NB4 (cell line): ENCODE results near the gene SLC24A4.

Source experiments
- MYC ChIP-seq: IDR thresholded peaks from 2 replicates; pipeline ENCODE4 v1.6.1; 2011; ENCODE audit warnings: low read depth, low read length
- TF ChIP-seq, protein P1 (sequence below): IDR thresholded peaks from one replicate; pipeline ENCODE4 v1.5.1; 2012; ENCODE audit warnings: low read depth, low read length
- TF ChIP-seq, protein P2 (sequence below): IDR thresholded peaks from 2 replicates; pipeline ENCODE4 v1.6.1; 2011; ENCODE audit warnings: low read depth, low read length

DNA sequence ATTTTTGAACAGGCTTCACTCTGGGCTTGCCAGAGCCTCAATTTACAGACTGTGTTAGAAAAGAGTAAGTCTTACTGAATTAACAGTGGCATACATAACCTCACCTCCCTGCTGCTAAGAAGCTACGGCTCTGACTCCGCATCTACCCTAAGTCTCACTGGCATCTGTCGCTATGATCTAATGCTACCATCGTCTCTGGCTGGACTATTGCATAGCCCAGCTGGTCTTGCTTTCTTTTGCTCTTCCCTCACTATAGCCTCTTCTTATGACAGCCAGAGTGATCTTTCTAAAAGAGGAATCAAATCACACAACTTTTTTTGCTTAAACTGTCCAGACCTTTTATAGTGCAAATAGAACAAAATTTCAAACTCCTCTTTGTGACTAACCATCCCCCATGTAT is 81.1 kb downstream of the SLC24A4 start:
- TF ChIP-seq MYC, result no peak
- TF ChIP-seq, protein P1, sequence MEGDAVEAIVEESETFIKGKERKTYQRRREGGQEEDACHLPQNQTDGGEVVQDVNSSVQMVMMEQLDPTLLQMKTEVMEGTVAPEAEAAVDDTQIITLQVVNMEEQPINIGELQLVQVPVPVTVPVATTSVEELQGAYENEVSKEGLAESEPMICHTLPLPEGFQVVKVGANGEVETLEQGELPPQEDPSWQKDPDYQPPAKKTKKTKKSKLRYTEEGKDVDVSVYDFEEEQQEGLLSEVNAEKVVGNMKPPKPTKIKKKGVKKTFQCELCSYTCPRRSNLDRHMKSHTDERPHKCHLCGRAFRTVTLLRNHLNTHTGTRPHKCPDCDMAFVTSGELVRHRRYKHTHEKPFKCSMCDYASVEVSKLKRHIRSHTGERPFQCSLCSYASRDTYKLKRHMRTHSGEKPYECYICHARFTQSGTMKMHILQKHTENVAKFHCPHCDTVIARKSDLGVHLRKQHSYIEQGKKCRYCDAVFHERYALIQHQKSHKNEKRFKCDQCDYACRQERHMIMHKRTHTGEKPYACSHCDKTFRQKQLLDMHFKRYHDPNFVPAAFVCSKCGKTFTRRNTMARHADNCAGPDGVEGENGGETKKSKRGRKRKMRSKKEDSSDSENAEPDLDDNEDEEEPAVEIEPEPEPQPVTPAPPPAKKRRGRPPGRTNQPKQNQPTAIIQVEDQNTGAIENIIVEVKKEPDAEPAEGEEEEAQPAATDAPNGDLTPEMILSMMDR, result no peak
- TF ChIP-seq, protein P2, sequence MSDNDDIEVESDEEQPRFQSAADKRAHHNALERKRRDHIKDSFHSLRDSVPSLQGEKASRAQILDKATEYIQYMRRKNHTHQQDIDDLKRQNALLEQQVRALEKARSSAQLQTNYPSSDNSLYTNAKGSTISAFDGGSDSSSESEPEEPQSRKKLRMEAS, result no peak
